Measurements from ENCODE around the gene PPP2R3B.
A peak's percentile ranks its signal among the peaks of the same experiment; 100 is the strongest.
"Not testable (repeated sequence)": the region's sequence is repeated elsewhere in the genome, so short reads cannot be mapped to it uniquely, and the experiment has no call there.

The PPP2R3B gene

GRCh38 chrX:334971-335757, 51.5 kb downstream of the PPP2R3B start:
- DNase-seq: no peak

- no peak for DNase-seq
Measured at GRCh38 chrX:334331-334891, 52.3 kb downstream of the PPP2R3B start.

GRCh38 chrX:333611-334311, 52.9 kb downstream of the PPP2R3B start:
- no peak for DNase-seq

GRCh38 chrX:332916-333610, 53.6 kb downstream of the PPP2R3B start:
- DNase-seq: no peak

- DNase-seq: no peak
Measured at GRCh38 chrX:332496-332860, 54.2 kb downstream of the PPP2R3B start.

GRCh38 chrX:331825-332495, 54.7 kb downstream of the PPP2R3B start:
- DNase-seq: no peak

GRCh38 chrX:331151-331824, 55.4 kb downstream of the PPP2R3B start:
- no peak for DNase-seq

- DNase-seq: no peak
Measured at GRCh38 chrX:330726-331150, 56.0 kb downstream of the PPP2R3B start.

GRCh38 chrX:330141-330725, 56.5 kb downstream of the PPP2R3B start:
- DNase-seq: not testable (repeated sequence)

GRCh38 chrX:329291-329910, 57.3 kb downstream of the PPP2R3B start:
- no peak for DNase-seq

- DNase-seq: no peak
Measured at GRCh38 chrX:327660-328126, 59.0 kb downstream of the PPP2R3B start.

- DNase-seq: not testable (repeated sequence)
Measured at GRCh38 chrX:324664-325063, 62.0 kb downstream of the PPP2R3B start.

GRCh38 chrX:323721-324628, 62.7 kb downstream of the PPP2R3B start:
- DNase-seq: no peak

- no peak for DNase-seq
Measured at GRCh38 chrX:320126-320783, 66.5 kb downstream of the PPP2R3B start.

- DNase-seq: no peak
Measured at GRCh38 chrX:319579-320125, 67.1 kb downstream of the PPP2R3B start.

- peak; percentile 99 for DNase-seq
Measured at GRCh38 chrX:318739-319578, 67.7 kb downstream of the PPP2R3B start, which contains the start of gene GTPBP6. TSS of gene GTPBP6 (minus strand) at chrX:318796. CDS start at chrX:318787, 9 bp downstream.

- DNase-seq: peak; percentile 100
Measured at GRCh38 chrX:318068-318738, 68.5 kb downstream of the PPP2R3B start.
